Measurements from ENCODE around the gene SURF6. TPM values are rescaled to one million over a fixed set of nuclear protein-coding genes. Genes with fewer than 3 reads are reported as not detected.
"Not testable (repeated sequence)": the region's sequence is repeated elsewhere in the genome, so short reads cannot be mapped to it uniquely, and the experiment has no call there.

The SURF6 gene
- total RNA-seq (2014; rRNA removed; shearing (Covaris generic)) = 42.0 and 45.2 TPM in 2 replicates

- Histone ChIP-seq H3K27me3 (ENCODE audit: control insufficient read depth, insufficient read depth, low read length) (no peaks in the 10 kb centered on the region), H3K4me3 (ENCODE audit: insufficient read depth, low read depth, low read length) (peak within 1 kb of the TSS; percentile 94), H3K36me3 (replicated peaks; ENCODE audit: control insufficient read depth, insufficient read depth, low read length) (peaks cover 34% of the 10 kb centered on the region)
- peak; percentile 97 for DNase-seq
Measured at GRCh38 chr9:133335924-133336811, at the start of gene SURF6. TSS of gene SURF6 (minus strand) at chr9:133336188. CDS start at chr9:133336132, 56 bp downstream.

- no peak for DNase-seq
- H3K36me3 ChIP-seq (replicated peaks; ENCODE audit: control insufficient read depth, insufficient read depth, low read length) = no peaks in the 10 kb centered on the region
- no peak overlapping the region for H3K4me3 ChIP-seq (ENCODE audit: insufficient read depth, low read depth, low read length)
- no peaks in the 10 kb centered on the region for H3K27me3 ChIP-seq (ENCODE audit: control insufficient read depth, insufficient read depth, low read length)
Measured at GRCh38 chr9:133385452-133385851, 49.5 kb upstream of the SURF6 start.

- no peaks in the 10 kb centered on the region for H3K36me3 ChIP-seq (replicated peaks; ENCODE audit: control insufficient read depth, insufficient read depth, low read length)
- no peak overlapping the region for H3K4me3 ChIP-seq (ENCODE audit: insufficient read depth, low read depth, low read length)
- no peaks in the 10 kb centered on the region for H3K27me3 ChIP-seq (ENCODE audit: control insufficient read depth, insufficient read depth, low read length)
- DNase-seq = no peak
Measured at GRCh38 chr9:133384736-133385321, 48.8 kb upstream of the SURF6 start.

- Histone ChIP-seq H3K36me3 (replicated peaks; ENCODE audit: control insufficient read depth, insufficient read depth, low read length) (no peaks in the 10 kb centered on the region), H3K27me3 (ENCODE audit: control insufficient read depth, insufficient read depth, low read length) (no peaks in the 10 kb centered on the region), H3K4me3 (ENCODE audit: insufficient read depth, low read depth, low read length) (no peak overlapping the region)
- DNase-seq = no peak
Measured at GRCh38 chr9:133383438-133383837, 47.5 kb upstream of the SURF6 start.

- Histone ChIP-seq H3K27me3 (ENCODE audit: control insufficient read depth, insufficient read depth, low read length) (peaks cover 5% of the 10 kb centered on the region), H3K36me3 (replicated peaks; ENCODE audit: control insufficient read depth, insufficient read depth, low read length) (no peaks in the 10 kb centered on the region), H3K4me3 (ENCODE audit: insufficient read depth, low read depth, low read length) (no peak overlapping the region)
- no peak for DNase-seq
Measured at GRCh38 chr9:133382507-133383141, 46.6 kb upstream of the SURF6 start.

- Histone ChIP-seq H3K4me3 (ENCODE audit: insufficient read depth, low read depth, low read length) (no peak overlapping the region), H3K36me3 (replicated peaks; ENCODE audit: control insufficient read depth, insufficient read depth, low read length) (no peaks in the 10 kb centered on the region), H3K27me3 (ENCODE audit: control insufficient read depth, insufficient read depth, low read length) (peaks cover 11% of the 10 kb centered on the region)
- no peak for DNase-seq
Measured at GRCh38 chr9:133380734-133381133, 44.7 kb upstream of the SURF6 start.

- no peak for DNase-seq
- H3K36me3 ChIP-seq (replicated peaks; ENCODE audit: control insufficient read depth, insufficient read depth, low read length) = no peaks in the 10 kb centered on the region
- no peak overlapping the region for H3K4me3 ChIP-seq (ENCODE audit: insufficient read depth, low read depth, low read length)
- H3K27me3 ChIP-seq (ENCODE audit: control insufficient read depth, insufficient read depth, low read length) = peaks cover 11% of the 10 kb centered on the region
Measured at GRCh38 chr9:133379153-133380086, 43.4 kb upstream of the SURF6 start.

GRCh38 chr9:133378408-133378962, 42.5 kb upstream of the SURF6 start:
- DNase-seq = no peak
- no peak overlapping the region for H3K4me3 ChIP-seq (ENCODE audit: insufficient read depth, low read depth, low read length)
- peaks cover 11% of the 10 kb centered on the region for H3K27me3 ChIP-seq (ENCODE audit: control insufficient read depth, insufficient read depth, low read length)

GRCh38 chr9:133377721-133378216, 41.8 kb upstream of the SURF6 start:
- DNase-seq = no peak
- H3K4me3 ChIP-seq (ENCODE audit: insufficient read depth, low read depth, low read length) = no peak overlapping the region
- peaks cover 1% of the 10 kb centered on the region; the same call in 1 of the 2 replicates for H3K36me3 ChIP-seq (replicated peaks; ENCODE audit: control insufficient read depth, insufficient read depth, low read length)
- H3K27me3 ChIP-seq (ENCODE audit: control insufficient read depth, insufficient read depth, low read length) = peaks cover 11% of the 10 kb centered on the region

More at GRCh38 chr9:133378408-133378962, 42.5 kb upstream of the SURF6 start:
- peaks cover 1% of the 10 kb centered on the region; the same call in 1 of the 2 replicates for H3K36me3 ChIP-seq (replicated peaks; ENCODE audit: control insufficient read depth, insufficient read depth, low read length)

GRCh38 chr9:133377280-133377679, 41.3 kb upstream of the SURF6 start:
- not testable (repeated sequence) for H3K36me3 ChIP-seq (replicated peaks; ENCODE audit: control insufficient read depth, insufficient read depth, low read length); H3K4me3 ChIP-seq (ENCODE audit: insufficient read depth, low read depth, low read length); DNase-seq
- peaks cover 11% of the 10 kb centered on the region for H3K27me3 ChIP-seq (ENCODE audit: control insufficient read depth, insufficient read depth, low read length)

GRCh38 chr9:133375724-133376654, 40.0 kb upstream of the SURF6 start, which contains the start of the genes STKLD1 and SURF4:
TSS of gene STKLD1 (plus strand) at chr9:133376366. CDS start at chr9:133376474, 108 bp downstream.
TSS of gene SURF4 (minus strand) at chr9:133376060. CDS start at chr9:133375969, 91 bp downstream.
- peaks cover 3% of the 10 kb centered on the region; the same call in 1 of the 2 replicates for H3K36me3 ChIP-seq (replicated peaks; ENCODE audit: control insufficient read depth, insufficient read depth, low read length)
- peak within 1 kb of the TSS; percentile 77 for H3K4me3 ChIP-seq (ENCODE audit: insufficient read depth, low read depth, low read length)
- peaks cover 11% of the 10 kb centered on the region for H3K27me3 ChIP-seq (ENCODE audit: control insufficient read depth, insufficient read depth, low read length)
- peak; percentile 100 for DNase-seq

GRCh38 chr9:133375116-133375723, 39.2 kb upstream of the SURF6 start:
- Histone ChIP-seq H3K4me3 (ENCODE audit: insufficient read depth, low read depth, low read length) (peak overlapping the region; percentile 77), H3K36me3 (replicated peaks; ENCODE audit: control insufficient read depth, insufficient read depth, low read length) (peaks cover 7% of the 10 kb centered on the region), H3K27me3 (ENCODE audit: control insufficient read depth, insufficient read depth, low read length) (peaks cover 11% of the 10 kb centered on the region)
- DNase-seq = peak; percentile 87

Measured in H7 (cell line).